Endothelial cell of umbilical vein (primary cell): ENCODE measurements around the gene ACER3. TPM values are rescaled to one million over a fixed set of nuclear protein-coding genes. Genes with fewer than 3 reads are reported as not detected.

Experiments
- BruUV-seq: library from RNA; stranded (reverse); fragments of 400-500 nt; replicated peaks from 2 replicates; lab custom pipeline; 2021; lab: Mats Ljungman, UMichigan
- CTCF ChIA-PET: fragments of 300-600, 350-600 bp; sonication (Branson Sonifier 250); formaldehyde crosslinking; loops from one replicate; lab custom pipeline; 2021; ENCODE audit warnings: antibody characterized with exemption, inconsistent platforms; lab: Charles Lee
- POLR2A ChIA-PET: fragments of 300-600, 350-600 bp; sonication (Branson Sonifier 250); formaldehyde crosslinking; loops from one replicate; lab custom pipeline; 2021; ENCODE audit warnings: antibody characterized with exemption, inconsistent platforms; lab: Charles Lee
- DNase-seq: peaks from one replicate; pipeline ENCODE4 v3.0.0-alpha.2; 2011; ENCODE audit warnings: low read depth, low spot score
- FAIRE-seq: peaks from 2 replicates; lab custom pipeline; 2011; peaks lifted over from hg19 to GRCh38; lab: Jason Lieb, UNC
- H2AFZ ChIP-seq: 2 replicates; pipeline ENCODE4 v1.6.0; 2012; ENCODE audit warnings: low read depth, low read length, control low read depth, inconsistent platforms
- H3K27ac ChIP-seq: 2 replicates; pipeline ENCODE4 v1.5.1; 2011; ENCODE audit warnings: low read depth, mild to moderate bottlenecking, control low read depth, low read length, moderate library complexity; ENCODE audit not compliant: insufficient read depth
- H3K27me3 ChIP-seq, 2 experiments: 2 replicates each; pipeline versions ENCODE4 v1.6.0 to v1.6.1; 2011; ENCODE audit warnings: low read length in 2 of 2, mixed read lengths in 1 of 2; ENCODE audit not compliant: control insufficient read depth in 2 of 2, insufficient read depth in 2 of 2
- H3K36me3 ChIP-seq, 2 experiments: 2 replicates in 1 of 2; 3 replicates in 1 of 2; pipeline ENCODE4 v1.5.1; 2011; ENCODE audit warnings: low read length in 2 of 2, mild to moderate bottlenecking in 1 of 2, moderate library complexity in 1 of 2; ENCODE audit not compliant: control insufficient read depth in 2 of 2, insufficient read depth in 2 of 2; ENCODE audit errors: extremely low read depth in 1 of 2
- H3K4me1 ChIP-seq: 3 replicates; pipeline ENCODE4 v1.5.1; 2011; ENCODE audit warnings: mild to moderate bottlenecking, low read length; ENCODE audit not compliant: control insufficient read depth, insufficient read depth; ENCODE audit errors: extremely low read depth
- H3K4me2 ChIP-seq: 2 replicates; pipeline ENCODE4 v1.6.1; 2011; ENCODE audit warnings: low read length, control low read depth, mixed read lengths; ENCODE audit not compliant: insufficient read depth
- H3K4me3 ChIP-seq, 3 experiments: fragments of 200-600 bp in 1 of 3; sonication (generic), shearing (Covaris generic) in 1 of 3; replicated peaks in 1 of 3; 2 replicates each; pipeline ENCODE4 v1.5.1; 2011 to 2016; ENCODE audit warnings: control low read depth in 3 of 3, low read length in 3 of 3, mild to moderate bottlenecking in 2 of 3, inconsistent platforms in 1 of 3, low read depth in 1 of 3, moderate library complexity in 1 of 3; ENCODE audit not compliant: insufficient read depth in 1 of 3
- H3K79me2 ChIP-seq: 2 replicates; pipeline ENCODE4 v1.6.0; 2012; ENCODE audit warnings: low read length, inconsistent platforms; ENCODE audit not compliant: control insufficient read depth, insufficient read depth
- H3K9ac ChIP-seq: replicated peaks from 2 replicates; pipeline ENCODE3; 2011; ENCODE audit warnings: low read length, control low read depth; ENCODE audit not compliant: insufficient read depth; ENCODE audit errors: extremely low read depth
- H3K9me1 ChIP-seq: replicated peaks from 3 replicates; pipeline ENCODE4 v1.6.0; 2011; ENCODE audit warnings: mild to moderate bottlenecking, low read length; ENCODE audit not compliant: control insufficient read depth, insufficient read depth; ENCODE audit errors: extremely low read depth
- H3K9me3 ChIP-seq: replicated peaks from 2 replicates; pipeline ENCODE4 v1.5.1; 2012; ENCODE audit warnings: low read length, inconsistent platforms; ENCODE audit not compliant: control insufficient read depth, insufficient read depth
- H4K20me1 ChIP-seq: replicated peaks from 2 replicates; pipeline ENCODE3; 2011; ENCODE audit warnings: mild to moderate bottlenecking, low read length; ENCODE audit not compliant: control insufficient read depth, insufficient read depth; ENCODE audit errors: extremely low read depth
- CTCF ChIP-seq, 2 donors: IDR thresholded peaks; 1 replicate in 1 of 2; 2 replicates in 1 of 2; pipeline ENCODE4 v1.5.1; 2011; ENCODE audit warnings: low read length in 2 of 2, mild to moderate bottlenecking in 2 of 2, moderate library complexity in 2 of 2, control low read depth in 1 of 2, inconsistent platforms in 1 of 2, low read depth in 1 of 2; ENCODE audit not compliant: insufficient read depth in 1 of 2; ENCODE audit errors: extremely low read depth in 1 of 2
- EZH2 ChIP-seq: IDR thresholded peaks from 2 replicates; pipeline ENCODE4 v1.6.1; 2012; ENCODE audit warnings: borderline replicate concordance, low read depth, mild to moderate bottlenecking, moderate library complexity, low read length, inconsistent platforms; ENCODE audit not compliant: severe bottlenecking
- FOS ChIP-seq: IDR thresholded peaks from 2 replicates; pipeline ENCODE4 v1.6.1; 2011; ENCODE audit warnings: mild to moderate bottlenecking, low read length, moderate library complexity, borderline replicate concordance; ENCODE audit not compliant: insufficient read depth
- GATA2 ChIP-seq: IDR thresholded peaks from 2 replicates; pipeline ENCODE4 v1.7.0; 2011; ENCODE audit warnings: low read depth, mild to moderate bottlenecking, moderate library complexity, mixed read lengths, low read length; ENCODE audit not compliant: insufficient read length, insufficient read depth
- JUN ChIP-seq: IDR thresholded peaks from 2 replicates; pipeline ENCODE4 v1.6.1; 2011; ENCODE audit warnings: borderline replicate concordance, low read depth; ENCODE audit not compliant: insufficient read length, insufficient read depth
- MAX ChIP-seq: IDR thresholded peaks from 2 replicates; pipeline ENCODE4 v1.6.1; 2011; ENCODE audit not compliant: insufficient read depth, insufficient read length
- MYC ChIP-seq: IDR thresholded peaks from one replicate; pipeline ENCODE4 v1.6.1; 2011; ENCODE audit warnings: mild to moderate bottlenecking, low read depth, low read length
- POLR2A ChIP-seq: IDR thresholded peaks from 2 replicates; pipeline ENCODE4 v1.6.1; 2012; ENCODE audit warnings: low read depth, mild to moderate bottlenecking, control low read depth, low read length
- POLR2AphosphoS5 ChIP-seq: IDR thresholded peaks from 2 replicates; pipeline ENCODE4 v1.6.1; 2012; ENCODE audit warnings: low read depth, mild to moderate bottlenecking, control low read depth, low read length, moderate library complexity; ENCODE audit not compliant: insufficient read depth
- dilution Hi-C: fragments of 300-500 bp; cut with MboI; formaldehyde crosslinking; loops from one replicate; pipeline ENCODE4 v1.15.0; 2019; ENCODE audit warnings: low sequenced_read_pairs; ENCODE audit not compliant: extremely low pct_ligation_motif_present
- intact Hi-C: fragments of 100-400 bp; cut with micrococcal nuclease; formaldehyde crosslinking; loops from one replicate; pipeline ENCODE4 v1.10.0; 2022
- polyA plus RNA-seq, 4 experiments: library from polyadenylated mRNA; depleted of rRNA in 3 of 4; stranded (reverse) in 3 of 4; unstranded in 1 of 4; fragments of >200 nt; gene quantifications; 2 replicates each; pipeline versions ENCODE4 v1.2.1 to v1.2.3, GENCODE V29; 2011 to 2012; ENCODE audit warnings: missing spikeins in 1 of 4
- total RNA-seq: library from RNA; stranded (reverse); gene quantifications from 2 replicates; pipeline ENCODE4 v1.2.3, GENCODE V29; 2021

Gene ACER3
- total and polyA plus RNA-seq, 2 donors (not counting 3 experiments of a cell fraction or from before 2014, with no cell fraction given), result 9.9 to 31.6 TPM

GRCh38 chr11:76927160-76927559 lies 66.4 kb downstream of the ACER3 start:
- H3K4me2 ChIP-seq, result no peak overlapping the region
- dilution Hi-C loops, result no loop called here
- no peaks in the 10 kb centered on the region for H4K20me1 ChIP-seq
- BruUV-seq, result no TSS peak
- peaks cover 2% of the 10 kb centered on the region for H3K9me1 ChIP-seq
- no peaks in the 10 kb centered on the region for H3K79me2 ChIP-seq
- CTCF ChIA-PET, result no interaction called here
- FAIRE-seq (no peak), DNase-seq (no peak)
- H3K27me3 ChIP-seq, result no peaks in the 10 kb centered on the region
- H3K27ac ChIP-seq, result no peak overlapping the region
- H3K4me1 ChIP-seq, result no peaks in the 10 kb centered on the region
- H3K4me3 ChIP-seq, result no peak overlapping the region
- H2AFZ ChIP-seq, result no peak overlapping the region
- intact Hi-C loops, result no loop called here
- TF ChIP-seq GATA2, result no peak
- no peak for TF ChIP-seq CTCF (IDR thresholded peaks at IDR 0.05; ENCODE audit: extremely low read depth in 1 of 2, insufficient read depth in 1 of 2, low read depth in 1 of 2, low read length in 2 of 2)
- no peak for TF ChIP-seq MYC
- no peak for TF ChIP-seq POLR2A
- TF ChIP-seq JUN, result no peak
- no peak for TF ChIP-seq MAX
- no peak for TF ChIP-seq POLR2AphosphoS5
- no peak for TF ChIP-seq EZH2
- TF ChIP-seq FOS, result no peak
- no peaks in the 10 kb centered on the region for H3K36me3 ChIP-seq
- H3K9me3 ChIP-seq, result no peaks in the 10 kb centered on the region
- POLR2A ChIA-PET, result no interaction called here
- no peak overlapping the region for H3K9ac ChIP-seq
